Astrocyte (in vitro differentiated cells and primary cell): Measurements from ENCODE around the gene PLCB4. TPM values are rescaled to one million over a fixed set of nuclear protein-coding genes. Genes with fewer than 3 reads are reported as not detected.

Source experiments
- DNase-seq: peaks from one replicate; pipeline ENCODE4 v3.0.0-alpha.2; 2010; ENCODE audit warnings: low read depth
- FAIRE-seq: peaks from 2 replicates; lab custom pipeline; 2011; peaks lifted over from hg19 to GRCh38; lab: Jason Lieb, UNC
- H2AFZ ChIP-seq: 2 replicates; pipeline ENCODE4 v1.6.0; 2012; ENCODE audit warnings: low read depth, low read length, inconsistent platforms
- H3K27ac ChIP-seq: 2 replicates; pipeline ENCODE4 v1.5.1; 2011; ENCODE audit warnings: low read depth, low read length, inconsistent platforms
- H3K27me3 ChIP-seq: 2 replicates; pipeline ENCODE4 v1.6.0; 2011; ENCODE audit warnings: low read length, inconsistent platforms; ENCODE audit not compliant: insufficient read depth
- H3K36me3 ChIP-seq: 2 replicates; pipeline ENCODE4 v1.5.1; 2011; ENCODE audit warnings: low read length, inconsistent platforms; ENCODE audit not compliant: insufficient read depth
- H3K4me1 ChIP-seq: 2 replicates; pipeline ENCODE4 v1.5.1; 2011; ENCODE audit warnings: low read length, inconsistent platforms; ENCODE audit not compliant: insufficient read depth
- H3K4me2 ChIP-seq: 2 replicates; pipeline ENCODE4 v1.6.0; 2012; ENCODE audit warnings: low read length, inconsistent platforms
- H3K4me3 ChIP-seq: 2 replicates; pipeline ENCODE4 v1.5.1; 2011; ENCODE audit warnings: low read depth, mild to moderate bottlenecking, low read length, inconsistent platforms; ENCODE audit not compliant: insufficient read depth
- H3K79me2 ChIP-seq: 2 replicates; pipeline ENCODE4 v1.6.0; 2012; ENCODE audit warnings: mild to moderate bottlenecking, low read length, inconsistent platforms; ENCODE audit not compliant: insufficient read depth
- H3K9ac ChIP-seq: 2 replicates; pipeline ENCODE4 v1.6.0; 2012; ENCODE audit warnings: mild to moderate bottlenecking, low read length, inconsistent platforms
- H3K9me3 ChIP-seq: 2 replicates; pipeline ENCODE4 v1.5.1; 2012; ENCODE audit warnings: low read depth, mild to moderate bottlenecking, low read length, inconsistent platforms; ENCODE audit not compliant: insufficient read depth
- H4K20me1 ChIP-seq: 2 replicates; pipeline ENCODE4 v1.6.0; 2012; ENCODE audit warnings: low read length, inconsistent platforms; ENCODE audit not compliant: insufficient read depth
- H3K27ac Mint-ChIP-seq: one replicate; pipeline ENCODE4 v1.8.0; 2021; ENCODE audit warnings: mild to moderate bottlenecking, mixed read lengths; ENCODE audit not compliant: unreplicated experiment
- H3K27me3 Mint-ChIP-seq: one replicate; pipeline ENCODE4 v1.8.0; 2021; ENCODE audit warnings: low read depth, mixed read lengths; ENCODE audit not compliant: unreplicated experiment
- H3K36me3 Mint-ChIP-seq: one replicate; pipeline ENCODE4 v1.8.0; 2021; ENCODE audit warnings: low read depth, mixed read lengths; ENCODE audit not compliant: unreplicated experiment
- H3K4me1 Mint-ChIP-seq: one replicate; pipeline ENCODE4 v1.8.0; 2021; ENCODE audit warnings: low read depth, mixed read lengths; ENCODE audit not compliant: unreplicated experiment
- H3K4me3 Mint-ChIP-seq: one replicate; pipeline ENCODE4 v1.8.0; 2021; ENCODE audit warnings: mild to moderate bottlenecking, moderate library complexity, mixed read lengths; ENCODE audit not compliant: unreplicated experiment
- H3K9me3 Mint-ChIP-seq: one replicate; pipeline ENCODE4 v1.8.0; 2021; ENCODE audit warnings: mild to moderate bottlenecking, mixed read lengths; ENCODE audit not compliant: unreplicated experiment
- EZH2 ChIP-seq: IDR thresholded peaks from 2 replicates; pipeline ENCODE4 v1.6.1; 2012; ENCODE audit warnings: mild to moderate bottlenecking, low read length, inconsistent platforms; ENCODE audit not compliant: insufficient read depth
- total RNA-seq: library from RNA; stranded (reverse); gene quantifications from 2 replicates; pipeline ENCODE4 v1.2.1, GENCODE V29; 2021
- TF ChIP-seq, protein P1 (sequence below): IDR thresholded peaks from 2 replicates; pipeline ENCODE4 v1.5.1; 2011; ENCODE audit warnings: low read depth, mild to moderate bottlenecking, inconsistent platforms, low read length, moderate library complexity; ENCODE audit not compliant: insufficient read depth

The PLCB4 gene
- total RNA-seq, 1 donor from 2014 or later = 58.2 TPM

DNA sequence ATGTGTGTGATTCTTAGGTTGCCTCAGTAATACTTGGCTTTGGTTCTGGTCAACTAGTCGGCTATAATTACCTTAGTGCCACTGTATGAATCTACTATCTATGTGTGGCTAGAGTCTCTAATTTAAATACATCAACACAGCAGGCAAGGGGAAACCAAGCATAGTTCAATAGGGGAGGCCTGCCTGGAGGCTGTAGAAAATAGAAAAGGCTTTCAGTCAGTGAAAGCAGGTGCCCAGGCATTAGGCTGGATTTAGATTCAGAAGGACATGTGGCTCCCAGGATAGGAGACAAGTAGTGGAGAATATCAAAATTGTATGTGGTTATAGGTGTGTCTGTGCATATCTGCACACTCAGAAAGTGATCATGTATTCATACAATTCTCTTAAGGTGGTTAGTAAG is 330.4 kb downstream of the PLCB4 start:
- H3K27ac ChIP-seq = no peak overlapping the region
- peaks cover 7% of the 10 kb centered on the region for H3K36me3 Mint-ChIP-seq
- no peaks in the 10 kb centered on the region for H3K9me3 ChIP-seq
- FAIRE-seq (no peak), DNase-seq (no peak)
- H3K27me3 Mint-ChIP-seq = no peaks in the 10 kb centered on the region
- TF ChIP-seq EZH2 = no peak
- TF ChIP-seq, protein P1, sequence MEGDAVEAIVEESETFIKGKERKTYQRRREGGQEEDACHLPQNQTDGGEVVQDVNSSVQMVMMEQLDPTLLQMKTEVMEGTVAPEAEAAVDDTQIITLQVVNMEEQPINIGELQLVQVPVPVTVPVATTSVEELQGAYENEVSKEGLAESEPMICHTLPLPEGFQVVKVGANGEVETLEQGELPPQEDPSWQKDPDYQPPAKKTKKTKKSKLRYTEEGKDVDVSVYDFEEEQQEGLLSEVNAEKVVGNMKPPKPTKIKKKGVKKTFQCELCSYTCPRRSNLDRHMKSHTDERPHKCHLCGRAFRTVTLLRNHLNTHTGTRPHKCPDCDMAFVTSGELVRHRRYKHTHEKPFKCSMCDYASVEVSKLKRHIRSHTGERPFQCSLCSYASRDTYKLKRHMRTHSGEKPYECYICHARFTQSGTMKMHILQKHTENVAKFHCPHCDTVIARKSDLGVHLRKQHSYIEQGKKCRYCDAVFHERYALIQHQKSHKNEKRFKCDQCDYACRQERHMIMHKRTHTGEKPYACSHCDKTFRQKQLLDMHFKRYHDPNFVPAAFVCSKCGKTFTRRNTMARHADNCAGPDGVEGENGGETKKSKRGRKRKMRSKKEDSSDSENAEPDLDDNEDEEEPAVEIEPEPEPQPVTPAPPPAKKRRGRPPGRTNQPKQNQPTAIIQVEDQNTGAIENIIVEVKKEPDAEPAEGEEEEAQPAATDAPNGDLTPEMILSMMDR = no peak
- no peak overlapping the region for H3K4me3 ChIP-seq
- no peaks in the 10 kb centered on the region for H3K36me3 ChIP-seq
- H3K27ac Mint-ChIP-seq = no peak overlapping the region
- H3K9me3 Mint-ChIP-seq = no peaks in the 10 kb centered on the region
- no peaks in the 10 kb centered on the region for H3K27me3 ChIP-seq
- H2AFZ ChIP-seq = no peak overlapping the region
- no peaks in the 10 kb centered on the region for H3K79me2 ChIP-seq
- no peak overlapping the region for H3K4me2 ChIP-seq
- H3K4me1 Mint-ChIP-seq = peaks cover 11% of the 10 kb centered on the region
- no peaks in the 10 kb centered on the region for H4K20me1 ChIP-seq
- no peak overlapping the region for H3K4me3 Mint-ChIP-seq
- no peak overlapping the region for H3K9ac ChIP-seq
- H3K4me1 ChIP-seq = peaks cover 4% of the 10 kb centered on the region

GRCh38 chr20:9400171-9401025 is 331.5 kb downstream of the PLCB4 start:
- no peak overlapping the region for H3K27ac ChIP-seq
- FAIRE-seq = peak; percentile 32
- no peak overlapping the region for H3K4me3 ChIP-seq
- TF ChIP-seq EZH2 = no peak
- TF ChIP-seq, protein P1 = no peak
- H3K36me3 Mint-ChIP-seq = peaks cover 7% of the 10 kb centered on the region
- peak overlapping the region; percentile 48 for H3K27ac Mint-ChIP-seq
- H3K4me2 ChIP-seq = peak overlapping the region; percentile 45
- H3K9me3 ChIP-seq = no peaks in the 10 kb centered on the region
- H3K9ac ChIP-seq = no peak overlapping the region
- H3K4me1 ChIP-seq = peaks cover 4% of the 10 kb centered on the region
- no peak overlapping the region for H2AFZ ChIP-seq
- H3K9me3 Mint-ChIP-seq = no peaks in the 10 kb centered on the region
- H3K4me1 Mint-ChIP-seq = peaks cover 11% of the 10 kb centered on the region
- peak; percentile 26 for DNase-seq
- H3K27me3 Mint-ChIP-seq = no peaks in the 10 kb centered on the region
- H4K20me1 ChIP-seq = no peaks in the 10 kb centered on the region
- no peaks in the 10 kb centered on the region for H3K27me3 ChIP-seq
- no peaks in the 10 kb centered on the region for H3K36me3 ChIP-seq
- no peaks in the 10 kb centered on the region for H3K79me2 ChIP-seq
- no peak overlapping the region for H3K4me3 Mint-ChIP-seq

DNA sequence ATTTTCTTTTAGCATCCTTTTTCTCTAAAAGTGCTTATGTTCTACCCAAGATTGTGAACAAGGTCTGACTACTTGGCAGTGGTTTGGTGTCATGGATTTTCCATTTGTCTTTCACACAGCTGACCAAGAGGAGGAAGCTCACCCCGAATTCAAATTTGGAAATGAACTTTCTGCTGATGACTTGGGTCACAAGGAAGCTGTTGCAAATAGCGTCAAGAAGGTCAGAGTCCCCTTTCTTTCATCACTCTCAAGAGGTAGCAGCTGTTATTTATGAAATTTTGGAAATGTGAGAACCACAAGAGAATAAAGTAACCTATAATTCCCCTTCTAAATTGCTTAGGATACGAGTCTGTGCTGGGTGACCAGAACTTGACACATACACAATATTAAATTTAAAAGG is 332.5 kb downstream of the PLCB4 start:
- TF ChIP-seq, protein P1 = no peak
- TF ChIP-seq EZH2 = no peak
- H4K20me1 ChIP-seq = no peaks in the 10 kb centered on the region
- no peaks in the 10 kb centered on the region for H3K36me3 ChIP-seq
- no peaks in the 10 kb centered on the region for H3K27me3 ChIP-seq
- FAIRE-seq (no peak), DNase-seq (no peak)
- peaks cover 4% of the 10 kb centered on the region for H3K4me1 ChIP-seq
- no peak overlapping the region for H2AFZ ChIP-seq
- H3K36me3 Mint-ChIP-seq = peaks cover 7% of the 10 kb centered on the region
- H3K4me3 Mint-ChIP-seq = no peak overlapping the region
- H3K4me2 ChIP-seq = no peak overlapping the region
- H3K9ac ChIP-seq = no peak overlapping the region
- H3K27ac ChIP-seq = no peak overlapping the region
- no peak overlapping the region for H3K4me3 ChIP-seq
- no peaks in the 10 kb centered on the region for H3K27me3 Mint-ChIP-seq
- H3K9me3 ChIP-seq = no peaks in the 10 kb centered on the region
- H3K79me2 ChIP-seq = no peaks in the 10 kb centered on the region
- H3K4me1 Mint-ChIP-seq = peaks cover 11% of the 10 kb centered on the region
- no peak overlapping the region for H3K27ac Mint-ChIP-seq
- H3K9me3 Mint-ChIP-seq = no peaks in the 10 kb centered on the region
